HG02798 (cell line): Measurements from ENCODE around the gene CPA3.

Experiments
- ATAC-seq: cut with Tn5 transposase; IDR thresholded peaks from one replicate; pipeline ENCODE4 v1.9.1; 2021; ENCODE audit warnings: mild to moderate bottlenecking; ENCODE audit not compliant: unreplicated experiment, poor library complexity

Gene CPA3

GRCh38 chr3:148914936-148915690 lies 50.0 kb downstream of the CPA3 start:
- no peak for ATAC-seq

DNA sequence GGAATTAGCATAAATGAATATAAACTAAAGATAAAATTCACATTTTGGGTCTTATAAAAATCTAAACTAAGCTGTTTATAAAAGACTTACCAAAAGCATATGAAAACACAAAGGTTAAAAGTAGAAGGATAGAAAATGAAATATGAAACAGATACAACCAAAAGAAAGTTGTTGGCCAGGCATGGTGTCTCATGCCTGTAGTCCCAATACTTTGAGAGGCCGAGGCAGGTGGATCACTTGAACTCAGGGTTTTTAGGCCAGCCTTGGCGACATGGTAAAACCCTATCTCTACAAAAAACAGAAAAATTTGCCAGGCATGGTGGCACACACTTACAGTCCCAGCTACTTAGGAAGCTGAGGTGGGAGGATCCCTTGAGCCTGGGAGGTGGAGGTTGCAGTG lies 51.0 kb downstream of the CPA3 start:
- ATAC-seq: no peak

DNA sequence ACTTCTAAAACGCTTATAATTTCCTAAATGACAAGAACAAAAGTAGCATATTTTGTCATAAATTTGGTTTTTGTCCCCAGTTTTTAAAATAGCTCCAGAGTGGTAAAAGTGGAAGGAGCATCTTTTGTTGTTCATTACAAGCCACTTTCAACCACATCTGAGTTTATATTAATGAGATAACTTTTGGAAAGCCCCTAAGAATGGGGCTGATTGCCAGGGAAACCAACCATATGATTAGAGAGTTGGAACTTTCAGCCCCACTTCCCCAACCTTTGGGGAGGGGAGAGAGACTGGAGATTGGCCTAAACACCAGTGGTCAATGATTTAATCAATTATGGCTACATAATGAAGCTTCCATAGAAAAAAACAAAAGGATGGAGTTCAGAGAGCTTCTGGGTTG lies 57.4 kb downstream of the CPA3 start:
- no peak for ATAC-seq

GRCh38 chr3:148923592-148923991 lies 58.5 kb downstream of the CPA3 start:
- ATAC-seq: peak; percentile 62

DNA sequence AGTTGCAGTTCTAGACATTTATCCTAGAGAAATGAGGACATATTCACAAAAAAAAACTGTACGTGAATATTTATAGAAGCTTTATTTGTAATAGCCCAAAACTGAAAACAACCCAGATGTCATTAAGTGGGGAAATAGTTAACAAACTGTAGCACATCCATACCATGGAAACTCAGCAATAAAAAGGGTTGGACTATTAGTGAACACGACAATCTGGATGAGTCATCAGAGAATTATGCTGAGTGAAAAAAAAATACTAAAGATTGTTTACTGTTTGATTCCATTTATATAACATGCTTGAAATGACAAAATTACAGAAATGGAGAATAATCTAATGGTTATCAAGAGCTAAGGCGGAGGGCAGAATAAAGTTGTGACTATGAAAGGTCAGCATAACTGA lies 59.5 kb downstream of the CPA3 start:
- no peak for ATAC-seq

GRCh38 chr3:148925845-148926244 lies 60.7 kb downstream of the CPA3 start:
- ATAC-seq: no peak

DNA sequence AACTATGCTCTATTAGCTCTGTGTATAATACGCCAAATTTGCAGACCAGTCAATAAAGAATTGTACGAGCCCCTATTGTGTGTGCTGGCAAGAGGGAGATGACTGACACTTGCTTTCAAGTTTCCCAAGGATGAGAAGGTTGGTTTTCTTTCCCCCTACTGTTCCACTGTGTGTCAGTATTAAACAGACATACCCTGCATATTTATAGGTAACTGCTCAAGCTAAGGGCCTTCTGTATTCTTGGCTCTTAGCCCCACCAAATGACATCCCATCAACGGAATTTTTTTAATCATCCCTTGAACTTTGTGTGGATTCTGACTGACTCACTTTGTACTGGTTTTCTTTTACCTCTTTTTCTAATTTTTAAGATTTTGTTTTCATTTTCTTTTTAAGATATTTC lies 65.7 kb downstream of the CPA3 start:
- ATAC-seq: no peak

GRCh38 chr3:148931574-148931973 lies 66.5 kb downstream of the CPA3 start:
- ATAC-seq: no peak

DNA sequence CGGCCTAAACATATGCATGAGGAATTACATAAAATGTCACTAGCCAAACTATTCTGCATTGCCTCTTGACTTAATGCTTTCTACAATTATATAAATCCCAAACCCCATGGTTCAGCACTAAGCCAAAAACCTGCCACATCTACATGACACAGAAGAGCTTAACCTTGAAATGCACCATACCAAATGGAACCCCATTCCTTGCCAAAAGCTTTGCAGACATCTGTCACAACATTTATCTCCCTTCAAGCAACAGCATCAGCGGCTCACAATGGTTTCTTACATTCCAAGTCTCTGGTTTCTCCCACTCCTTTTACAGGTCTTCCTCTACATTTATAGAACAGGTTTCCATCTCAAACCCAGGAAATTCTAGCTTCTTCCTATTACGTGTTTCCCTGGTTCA lies 67.9 kb downstream of the CPA3 start:
- no peak for ATAC-seq

DNA sequence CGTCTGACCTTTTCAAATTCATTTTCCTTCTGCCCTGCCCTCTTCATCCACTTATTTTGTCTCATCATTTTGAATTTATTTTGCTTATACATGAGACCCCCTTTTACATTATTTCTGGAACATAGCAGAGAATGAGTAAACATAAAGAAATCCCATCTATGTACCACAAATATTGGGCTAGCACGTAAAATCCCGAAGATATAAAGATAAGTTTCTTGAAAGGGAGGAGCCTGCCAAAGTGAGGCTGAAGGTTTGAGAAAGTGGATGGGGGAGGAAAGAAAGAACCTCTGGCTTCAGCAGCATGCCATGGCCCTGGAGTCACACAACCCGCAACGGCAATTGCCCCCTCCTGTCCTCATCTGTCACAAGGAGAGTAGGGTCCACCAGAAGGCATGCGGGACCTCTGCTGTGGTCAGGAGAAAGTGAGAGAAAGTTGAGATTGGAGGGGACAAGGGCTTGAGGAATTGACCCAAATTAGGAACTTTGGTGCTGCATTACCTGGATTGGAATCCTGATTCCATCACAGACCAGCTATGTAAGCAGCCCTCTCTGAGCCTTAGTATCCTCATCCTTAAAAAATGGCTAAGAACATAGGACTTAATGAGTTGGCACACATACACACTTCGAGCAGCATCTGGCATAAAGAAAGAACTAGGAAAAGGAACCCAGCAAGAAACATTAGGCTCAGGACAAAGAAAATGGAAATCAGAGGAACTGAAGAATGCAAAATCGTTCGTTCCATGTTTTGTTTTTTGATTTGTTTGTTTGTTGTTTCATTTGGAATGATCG lies 72.6 kb downstream of the CPA3 start:
- no peak for ATAC-seq

DNA sequence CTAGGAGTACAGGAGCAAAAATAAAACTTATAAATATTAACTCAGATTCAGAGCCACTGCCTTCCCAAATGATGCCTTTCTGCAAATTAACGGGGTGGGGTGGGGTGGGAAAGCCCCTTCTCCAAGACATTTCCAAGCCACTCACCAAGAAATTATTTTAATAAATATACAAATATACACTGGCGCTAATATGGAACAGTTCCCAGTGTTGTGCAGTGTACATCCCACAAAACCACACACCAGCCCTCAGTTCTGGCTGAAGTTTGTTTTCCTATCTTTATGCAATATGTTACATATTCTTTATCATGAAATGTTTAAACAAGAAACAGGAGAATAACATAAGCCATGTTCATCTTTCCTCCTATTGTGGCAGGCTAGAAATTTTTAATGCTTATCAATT lies 73.2 kb downstream of the CPA3 start:
- no peak for ATAC-seq

DNA sequence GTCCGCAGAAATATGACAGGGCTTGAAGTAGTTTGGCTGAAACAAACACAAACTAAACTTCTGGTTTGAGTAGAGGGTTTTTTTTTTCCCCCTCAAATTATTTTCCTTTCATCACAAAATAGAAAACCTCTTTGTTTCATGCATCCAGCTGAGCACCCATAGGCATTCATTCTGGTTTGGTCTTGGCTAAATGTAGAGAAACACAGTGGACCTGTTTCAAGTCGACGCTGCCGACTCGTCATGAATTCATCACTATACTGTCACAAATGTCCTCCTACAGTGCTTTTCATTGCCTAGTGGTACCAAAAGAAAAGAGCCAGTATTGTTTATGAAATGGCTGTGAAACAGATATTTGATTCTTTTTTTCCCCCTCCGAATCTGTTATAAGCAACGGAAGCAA lies 73.8 kb downstream of the CPA3 start:
- ATAC-seq: no peak

GRCh38 chr3:148940983-148941382 lies 75.9 kb downstream of the CPA3 start:
- ATAC-seq: no peak

- ATAC-seq: peak; percentile 99
These were observed 78.6 kb downstream of the CPA3 start for GRCh38 chr3:148943506-148944205.

- no peak for ATAC-seq
These were observed 80.0 kb downstream of the CPA3 start for GRCh38 chr3:148945116-148945515.
